Activated CD4-positive, alpha-beta T cell treated with anti-CD3 and anti-CD28 coated beads, Interleukin-2, amount 50 U/mL, for 16 hours (primary cell): ENCODE data around the gene TMEM214.
A peak's percentile ranks its signal among the peaks of the same experiment; 100 is the strongest.

ENCODE experiments used
- DNase-seq: peaks from one replicate; pipeline ENCODE4 v3.0.0-alpha.2; 2020

The TMEM214 gene

GRCh38 chr2:27042159-27042661, 9.4 kb downstream of the TMEM214 start:
- DNase-seq: no peak

GRCh38 chr2:27042985-27043634, 10.3 kb downstream of the TMEM214 start:
- DNase-seq: no peak

GRCh38 chr2:27049422-27050280, 16.9 kb downstream of the TMEM214 start:
- peak; percentile 69 for DNase-seq

GRCh38 chr2:27050281-27050995, 17.7 kb downstream of the TMEM214 start:
- DNase-seq: peak; percentile 94

GRCh38 chr2:27050996-27051901, 18.5 kb downstream of the TMEM214 start, which contains the start of gene AGBL5:
Gene AGBL5 (plus strand): TSS chr2:27051668. CDS start chr2:27052959, 1,291 bp downstream.
- peak; percentile 98 for DNase-seq

- peak; percentile 34 for DNase-seq
These were observed 19.3 kb downstream of the TMEM214 start for GRCh38 chr2:27051902-27052645.

- no peak for DNase-seq
These were observed 20.6 kb downstream of the TMEM214 start for GRCh38 chr2:27053321-27053720.

GRCh38 chr2:27053776-27054175, 21.0 kb downstream of the TMEM214 start:
- no peak for DNase-seq

- no peak for DNase-seq
These were observed 22.0 kb downstream of the TMEM214 start for GRCh38 chr2:27054721-27055120.

GRCh38 chr2:27057184-27057583, 24.4 kb downstream of the TMEM214 start:
- no peak for DNase-seq

GRCh38 chr2:27058210-27058609, 25.4 kb downstream of the TMEM214 start:
- DNase-seq: no peak

- no peak for DNase-seq
These were observed 26.5 kb downstream of the TMEM214 start for GRCh38 chr2:27059141-27059820.

GRCh38 chr2:27060323-27060722, 27.6 kb downstream of the TMEM214 start:
- no peak for DNase-seq

- no peak for DNase-seq
These were observed 32.4 kb downstream of the TMEM214 start for GRCh38 chr2:27065128-27065527.

- no peak for DNase-seq
These were observed 34.6 kb downstream of the TMEM214 start for GRCh38 chr2:27067385-27067784.

GRCh38 chr2:27069436-27069835, 36.7 kb downstream of the TMEM214 start:
- no peak for DNase-seq

- DNase-seq: no peak
These were observed 37.3 kb downstream of the TMEM214 start for GRCh38 chr2:27069961-27070618.

GRCh38 chr2:27070653-27071276, 38.0 kb downstream of the TMEM214 start:
- DNase-seq: no peak

GRCh38 chr2:27071277-27071989, 38.7 kb downstream of the TMEM214 start, which contains the start of gene OST4:
Gene OST4 (minus strand): TSS chr2:27071654.
- peak; percentile 94 for DNase-seq
